BJ (cell line): ENCODE measurements around the gene PDE8B. TPM values are rescaled to one million over a fixed set of nuclear protein-coding genes. Genes with fewer than 3 reads are reported as not detected.

Experiments used
- CTCF ChIA-PET: fragments of 350-600 bp; formaldehyde crosslinking; extraction: SDS; loops from one replicate; lab custom pipeline; 2021; ENCODE audit warnings: antibody characterized with exemption, inconsistent platforms; lab: Yijun Ruan, JAX
- POLR2A ChIA-PET: fragments of 300-600 bp; sonication (Branson Sonifier 250); formaldehyde crosslinking; extraction: SDS; loops from one replicate; lab custom pipeline; 2021; ENCODE audit warnings: antibody characterized with exemption; lab: Charles Lee
- DNase-seq: peaks from one replicate; pipeline ENCODE4 v3.0.0-alpha.2; 2011; ENCODE audit warnings: low read depth
- H3K27me3 ChIP-seq: 2 replicates; pipeline ENCODE4 v1.6.0; 2011; ENCODE audit warnings: low read length; ENCODE audit not compliant: control insufficient read depth, insufficient read depth
- H3K36me3 ChIP-seq: 2 replicates; pipeline ENCODE4 v1.5.1; 2011; ENCODE audit warnings: low read length; ENCODE audit not compliant: control insufficient read depth, insufficient read depth
- H3K4me3 ChIP-seq: 2 replicates; pipeline ENCODE4 v1.5.1; 2011; ENCODE audit warnings: low read depth, mild to moderate bottlenecking, control low read depth, low read length
- CTCF ChIP-seq: IDR thresholded peaks from 2 replicates; pipeline ENCODE4 v1.5.1; 2011; ENCODE audit warnings: low read depth, mild to moderate bottlenecking, control low read depth, inconsistent platforms, low read length, moderate library complexity; ENCODE audit not compliant: insufficient read depth
- polyA plus RNA-seq: library from polyadenylated mRNA; depleted of rRNA; stranded (reverse); fragments of >200 nt; gene quantifications from 2 replicates; pipeline ENCODE4 v1.2.3, GENCODE V29; 2011

PDE8B gene
- polyA plus RNA-seq, 1 experiment = 2.2 TPM

GRCh38 chr5:77322406-77322805 is 111.9 kb downstream of the PDE8B start:
- TF ChIP-seq CTCF = no peak
- no peaks in the 10 kb centered on the region for H3K27me3 ChIP-seq
- no peaks in the 10 kb centered on the region for H3K36me3 ChIP-seq
- CTCF ChIA-PET = no interaction called here
- no peak overlapping the region for H3K4me3 ChIP-seq
- no peak for DNase-seq
- POLR2A ChIA-PET = no interaction called here

GRCh38 chr5:77325921-77326541 is 115.6 kb downstream of the PDE8B start:
- Histone ChIP-seq H3K36me3 (no peaks in the 10 kb centered on the region), H3K4me3 (no peak overlapping the region), H3K27me3 (no peaks in the 10 kb centered on the region)
- CTCF ChIA-PET = interaction anchor here (1.4 to 2.6 kb wide), 2 partner anchors 31 to 166 kb away, joined by 3 to 7 read pairs; partner anchors contain the start of gene WDR41
- POLR2A ChIA-PET = no interaction called here
- DNase-seq = no peak
- TF ChIP-seq CTCF = no peak

GRCh38 chr5:77326986-77327734 is 116.7 kb downstream of the PDE8B start:
- DNase-seq = no peak
- ChIA-PET POLR2A (no interaction called here), CTCF (interaction anchor here (1.1 to 2.6 kb wide), 2 partner anchors 10 to 30 kb away, joined by 3 to 7 read pairs; no protein-coding TSS in a partner anchor)
- TF ChIP-seq CTCF = no peak
- no peak overlapping the region for H3K4me3 ChIP-seq
- H3K27me3 ChIP-seq = no peaks in the 10 kb centered on the region
- no peaks in the 10 kb centered on the region for H3K36me3 ChIP-seq

DNA sequence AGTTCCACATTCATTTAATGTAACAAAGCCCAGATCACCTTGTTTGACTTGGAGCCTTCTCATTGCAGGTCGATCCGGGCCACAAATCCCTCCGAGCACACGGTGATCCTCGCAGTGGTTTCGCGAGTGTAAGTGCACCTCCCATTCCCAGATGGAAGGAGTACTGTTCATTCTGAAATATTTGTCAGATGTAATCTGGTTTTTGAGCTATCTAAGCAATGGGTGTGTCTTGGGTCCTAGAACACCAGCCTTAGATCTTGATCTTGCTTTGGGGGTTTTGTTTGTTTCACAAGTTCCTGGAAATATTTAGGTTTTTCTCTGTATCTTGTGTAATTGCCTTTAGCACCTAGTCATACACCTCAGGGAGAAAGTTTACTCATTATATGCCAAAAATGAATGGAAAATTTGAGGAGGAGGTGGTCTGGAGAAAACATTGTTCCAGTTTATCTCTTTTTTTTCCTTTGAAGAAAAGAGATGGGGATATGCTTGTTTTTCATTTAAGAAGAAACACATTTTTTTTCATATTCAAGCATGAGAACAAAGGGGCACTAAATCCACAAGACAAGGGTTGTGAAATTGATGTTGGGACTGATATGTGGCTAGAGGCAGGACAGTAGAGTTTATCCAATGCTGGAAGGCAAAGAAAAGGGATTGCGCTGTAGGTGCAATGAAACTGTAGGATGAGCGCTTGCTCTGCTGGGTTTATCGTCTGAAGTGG is 118.6 kb downstream of the PDE8B start:
- no peak for TF ChIP-seq CTCF
- ChIA-PET CTCF (no interaction called here), POLR2A (no interaction called here)
- Histone ChIP-seq H3K36me3 (no peaks in the 10 kb centered on the region), H3K27me3 (no peaks in the 10 kb centered on the region; the same call in 1 of the 2 replicates), H3K4me3 (no peak overlapping the region)
- DNase-seq = no peak
